Bone marrow (tissue), 2 donors: ENCODE measurements around the gene TSSC4.

Experiments
- DNase-seq, 2 donors: peaks; one replicate each; lab custom pipeline; 2025; lab: John Stamatoyannopoulos, UW

The TSSC4 gene

GRCh38 chr11:2400762-2401435, 349 bp downstream of the TSSC4 start:
- DNase-seq: peak in 1 of 2 donors; percentile 60

- no peak for DNase-seq
Observed at GRCh38 chr11:2401436-2401984, 960 bp downstream of the TSSC4 start.

- DNase-seq: no peak
Observed at GRCh38 chr11:2402106-2402505, 1.6 kb downstream of the TSSC4 start.

DNA sequence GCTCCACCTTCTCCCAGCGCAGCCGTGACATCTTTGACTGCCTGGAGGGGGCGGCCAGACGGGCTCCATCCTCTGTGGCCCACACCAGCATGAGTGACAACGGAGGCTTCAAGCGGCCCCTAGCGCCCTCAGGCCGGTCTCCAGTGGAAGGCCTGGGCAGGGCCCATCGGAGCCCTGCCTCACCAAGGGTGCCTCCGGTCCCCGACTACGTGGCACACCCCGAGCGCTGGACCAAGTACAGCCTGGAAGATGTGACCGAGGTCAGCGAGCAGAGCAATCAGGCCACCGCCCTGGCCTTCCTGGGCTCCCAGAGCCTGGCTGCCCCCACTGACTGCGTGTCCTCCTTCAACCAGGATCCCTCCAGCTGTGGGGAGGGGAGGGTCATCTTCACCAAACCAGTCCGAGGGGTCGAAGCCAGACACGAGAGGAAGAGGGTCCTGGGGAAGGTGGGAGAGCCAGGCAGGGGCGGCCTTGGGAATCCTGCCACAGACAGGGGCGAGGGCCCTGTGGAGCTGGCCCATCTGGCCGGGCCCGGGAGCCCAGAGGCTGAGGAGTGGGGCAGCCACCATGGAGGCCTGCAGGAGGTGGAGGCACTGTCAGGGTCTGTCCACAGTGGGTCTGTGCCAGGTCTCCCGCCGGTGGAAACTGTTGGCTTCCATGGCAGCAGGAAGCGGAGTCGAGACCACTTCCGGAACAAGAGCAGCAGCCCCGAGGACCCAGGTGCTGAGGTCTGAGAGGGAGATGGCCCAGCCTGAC, 2.5 kb downstream of the TSSC4 start:
- DNase-seq: no peak

- no peak for DNase-seq
Observed at GRCh38 chr11:2404735-2405196, 4.2 kb downstream of the TSSC4 start.

DNA sequence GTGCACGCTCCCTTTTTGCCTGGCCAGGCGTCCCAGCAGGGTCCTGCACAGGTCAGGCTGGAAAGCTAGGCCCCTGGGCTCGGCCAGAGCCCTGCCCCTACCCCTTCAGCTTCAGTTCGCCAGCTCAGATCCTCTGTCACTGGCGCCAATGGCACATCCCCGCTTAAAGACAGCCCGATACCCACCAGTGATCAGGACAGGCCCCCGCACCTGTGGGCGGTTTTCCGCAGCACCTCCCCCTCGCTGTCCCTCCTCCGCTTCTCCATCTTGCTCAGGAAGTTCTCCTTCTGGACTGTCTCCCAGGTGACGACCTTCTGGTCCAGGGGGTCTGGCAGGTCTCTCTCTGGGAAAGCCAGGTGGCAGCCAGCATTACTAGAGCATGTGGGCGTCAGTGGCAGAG, 5.9 kb downstream of the TSSC4 start:
- DNase-seq: no peak

- no peak for DNase-seq
Observed at GRCh38 chr11:2406878-2407410, 6.4 kb downstream of the TSSC4 start.

DNA sequence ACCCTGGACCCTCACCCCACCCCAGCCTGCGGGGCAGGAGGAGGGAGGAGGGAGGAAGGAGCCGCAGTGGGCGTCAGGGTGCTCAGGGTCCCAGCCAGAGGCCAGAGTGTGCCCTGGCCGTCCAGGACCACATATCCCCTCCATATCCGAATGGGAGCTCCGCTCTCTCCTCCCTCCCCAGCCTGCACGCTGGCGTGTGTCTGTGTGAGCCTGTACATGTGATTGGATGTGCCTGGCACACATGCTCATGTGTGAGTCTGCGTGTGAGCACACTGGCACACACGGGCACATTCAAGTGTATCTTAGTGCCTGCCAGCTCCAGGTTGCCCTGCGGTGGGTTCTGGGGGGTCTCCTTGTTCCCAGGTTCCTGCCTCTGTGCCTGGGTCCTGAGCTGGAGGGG, 8.1 kb downstream of the TSSC4 start:
- DNase-seq: no peak

DNA sequence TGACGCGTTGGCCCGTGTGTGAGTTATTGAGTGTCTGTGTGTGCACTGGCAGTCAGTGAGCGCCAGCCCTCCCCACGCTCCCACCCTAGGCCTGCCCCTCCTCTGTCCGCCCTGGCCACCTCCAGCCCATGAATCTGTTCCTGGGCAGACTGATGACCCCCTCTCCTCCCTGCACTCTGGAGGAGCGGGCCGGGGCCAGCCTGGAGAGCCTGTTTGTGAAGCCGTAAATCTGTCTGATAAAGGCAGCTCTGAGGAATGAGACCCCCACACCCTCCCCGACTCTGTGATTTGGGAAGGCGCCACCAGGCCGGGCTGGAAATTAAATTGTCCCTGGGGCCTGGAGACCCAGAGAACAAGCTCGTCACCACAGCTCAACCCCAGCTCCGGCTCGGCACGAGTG, 8.6 kb downstream of the TSSC4 start:
- DNase-seq: no peak

GRCh38 chr11:2409611-2410468, 9.3 kb downstream of the TSSC4 start:
- no peak for DNase-seq

GRCh38 chr11:2410616-2411015, 10.1 kb downstream of the TSSC4 start:
- no peak for DNase-seq

- no peak for DNase-seq
Observed at GRCh38 chr11:2411446-2412305, 11.1 kb downstream of the TSSC4 start.

DNA sequence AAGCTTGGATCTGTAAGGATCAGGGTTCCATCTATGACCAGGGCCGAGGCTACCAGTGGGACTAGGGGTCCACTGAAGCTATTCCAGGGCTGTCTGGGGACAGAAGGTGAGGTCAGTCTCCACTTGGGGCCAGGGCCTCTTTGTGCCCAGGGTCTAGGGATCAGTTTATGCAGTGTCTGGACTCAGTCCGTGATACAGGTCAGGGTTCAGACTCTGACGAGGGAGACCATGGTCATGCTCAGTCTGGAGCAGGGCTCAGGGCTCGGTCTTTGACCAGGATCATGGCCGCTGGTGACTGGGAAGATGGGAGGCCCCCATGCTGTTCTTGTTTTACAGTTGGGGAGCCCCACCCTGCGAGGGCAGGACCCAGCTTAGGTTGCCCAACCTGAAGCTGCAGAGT, 11.8 kb downstream of the TSSC4 start:
- DNase-seq: no peak

DNA sequence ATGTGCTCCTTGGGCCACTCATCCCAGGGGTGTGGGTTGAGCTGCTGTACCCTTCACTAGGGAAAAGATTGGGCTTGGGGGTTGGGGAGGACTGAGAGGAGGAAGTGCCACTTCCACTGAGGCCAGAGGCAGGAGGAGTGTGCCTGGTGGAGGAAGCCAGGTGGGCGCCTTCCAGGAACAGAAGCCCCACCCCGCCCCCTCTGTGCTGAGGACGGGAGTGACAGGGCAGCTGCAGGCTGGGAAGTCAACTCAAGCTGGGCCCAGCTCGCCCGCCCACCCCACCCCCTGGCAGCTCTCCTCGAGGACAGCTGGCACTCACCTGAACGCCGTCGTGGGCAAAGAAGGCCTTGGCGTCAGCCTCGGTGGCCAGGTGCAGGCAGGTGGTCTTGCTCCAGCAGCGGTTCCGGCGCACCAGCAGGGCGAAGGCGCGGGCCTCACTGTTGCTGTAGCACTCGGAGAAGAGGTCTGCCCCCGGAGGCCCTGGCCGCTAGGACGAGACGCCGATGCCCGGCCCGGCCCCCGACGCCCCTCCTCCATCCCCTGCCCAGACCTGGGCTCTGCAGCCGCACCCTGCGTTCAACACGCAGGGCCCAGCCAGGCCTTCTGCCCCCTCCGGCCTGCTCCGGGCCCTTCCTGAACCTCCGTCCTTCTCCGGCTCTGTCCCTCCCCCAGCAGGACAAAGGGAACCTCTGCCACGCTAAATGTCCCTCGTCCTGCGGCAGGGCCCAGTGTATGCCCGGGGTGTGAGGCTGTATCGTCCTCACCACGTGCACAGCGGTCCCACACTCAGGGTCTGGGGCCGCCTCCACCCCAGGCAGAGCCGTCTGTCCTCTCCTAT, 13.4 kb downstream of the TSSC4 start:
- no peak for DNase-seq

DNA sequence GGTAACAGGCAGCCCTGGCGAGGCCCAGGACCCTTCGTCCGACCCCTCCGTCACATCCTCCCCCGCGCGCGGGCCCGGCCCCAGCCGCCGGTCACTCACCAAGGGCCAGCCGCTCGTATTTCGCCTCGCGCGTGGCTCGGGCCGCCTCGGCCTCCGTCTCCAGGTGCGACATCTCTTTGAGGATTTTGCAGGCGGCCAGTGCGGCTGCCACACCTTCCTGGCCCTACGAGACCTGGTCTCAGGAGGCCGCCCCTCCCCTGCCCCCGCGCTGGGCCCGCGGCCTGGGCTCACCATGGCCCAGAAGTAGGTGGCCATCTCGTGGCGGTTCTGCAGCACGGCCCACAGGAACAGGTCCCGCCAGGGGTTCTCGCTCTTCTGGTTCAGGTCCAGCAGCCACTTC, 14.1 kb downstream of the TSSC4 start:
- DNase-seq: no peak

GRCh38 chr11:2415171-2415570, 14.6 kb downstream of the TSSC4 start:
- DNase-seq: no peak

DNA sequence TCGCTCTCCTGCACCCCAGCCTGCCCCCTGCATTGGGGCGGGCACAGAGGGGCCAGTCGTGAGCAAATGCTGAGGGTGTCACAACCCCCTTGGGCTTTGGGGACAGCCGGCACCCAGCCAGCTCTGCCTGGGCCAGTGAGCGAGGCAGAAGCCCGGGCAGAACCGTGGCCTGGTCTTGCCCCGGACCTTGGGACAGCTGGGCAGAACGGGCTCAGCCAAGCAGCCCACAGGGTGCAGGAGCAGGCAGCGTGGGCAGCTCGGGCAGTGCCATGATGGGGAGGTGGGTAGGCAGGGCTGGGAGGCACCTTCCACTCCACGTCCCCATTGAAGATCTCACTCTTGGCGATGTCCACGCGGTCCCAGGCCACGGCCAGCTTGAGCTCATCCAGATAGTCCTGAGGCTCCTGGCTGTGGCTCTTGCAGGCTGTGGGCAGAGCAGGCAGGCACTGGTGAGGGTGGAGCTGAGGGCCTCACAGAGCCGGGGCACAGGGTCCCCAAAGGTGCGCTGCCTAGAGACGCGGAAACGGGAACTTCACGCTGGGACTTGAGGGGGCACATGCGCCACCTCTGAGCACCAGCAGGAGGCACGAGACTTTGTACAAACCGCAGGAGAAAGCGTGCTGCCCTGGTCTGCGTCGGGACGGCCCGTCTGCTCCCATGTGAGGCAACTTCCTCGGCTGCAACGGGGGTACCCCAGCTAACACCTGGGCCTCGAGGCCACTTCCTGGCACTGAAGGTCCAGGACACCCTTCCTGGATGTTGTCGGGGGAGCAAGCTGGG, 15.2 kb downstream of the TSSC4 start:
- no peak for DNase-seq

- no peak for DNase-seq
Observed at GRCh38 chr11:2416765-2417164, 16.2 kb downstream of the TSSC4 start.
